WTC11 (cell line): ENCODE measurements around the gene ZNF236. TPM values are rescaled to one million over a fixed set of nuclear protein-coding genes. Genes with fewer than 3 reads are reported as not detected.

Experiments
- ATAC-seq: fragments of 200-7000 bp; cut with Tn5 transposase; 2 replicates; pipeline ENCODE4 v1.10.0; 2021; ENCODE audit warnings: mild to moderate bottlenecking, moderate library complexity
- CTCF ChIA-PET: fragments of 300-600 bp; sonication (Branson Sonifier 250); formaldehyde crosslinking; loops from one replicate; lab custom pipeline; 2021; ENCODE audit warnings: antibody characterized with exemption; lab: Charles Lee
- POLR2A ChIA-PET: fragments of 350-600 bp; sonication (Branson Sonifier 250); formaldehyde crosslinking; loops from one replicate; lab custom pipeline; 2021; ENCODE audit warnings: antibody characterized with exemption; lab: Charles Lee
- DNase-seq: peaks from one replicate; pipeline ENCODE4 v3.0.0; 2021; ENCODE audit warnings: low spot score
- H3K27ac Mint-ChIP-seq: 2 replicates; pipeline ENCODE4 v1.8.0; 2021; ENCODE audit warnings: mixed read lengths
- H3K27me3 Mint-ChIP-seq: 2 replicates; pipeline ENCODE4 v1.8.0; 2021; ENCODE audit warnings: low read depth, mild to moderate bottlenecking, moderate library complexity, mixed read lengths
- H3K36me3 Mint-ChIP-seq: 2 replicates; pipeline ENCODE4 v1.8.0; 2021; ENCODE audit warnings: mixed read lengths
- H3K4me1 Mint-ChIP-seq: 2 replicates; pipeline ENCODE4 v1.8.0; 2022; ENCODE audit warnings: mixed read lengths
- H3K4me3 Mint-ChIP-seq: 2 replicates; pipeline ENCODE4 v1.8.0; 2021; ENCODE audit warnings: mild to moderate bottlenecking, moderate library complexity, mixed read lengths
- H3K9me3 Mint-ChIP-seq: 2 replicates; pipeline ENCODE4 v1.8.0; 2021; ENCODE audit warnings: mixed read lengths
- ATF1 ChIP-seq: sonication (generic); formaldehyde crosslinking; IDR thresholded peaks from 2 replicates; pipeline ENCODE4 v1.8.1; 2023; ENCODE audit warnings: mild to moderate bottlenecking, moderate library complexity, missing genetic modification reagents
- ATF3 ChIP-seq: sonication (generic); formaldehyde crosslinking; conservative IDR thresholded peaks from 2 replicates; pipeline ENCODE4 v1.8.1; 2022; ENCODE audit warnings: mild to moderate bottlenecking, missing genetic modification reagents
- CBFB ChIP-seq: sonication (generic); formaldehyde crosslinking; IDR thresholded peaks from 2 replicates; pipeline ENCODE4 v1.8.1; 2022; ENCODE audit warnings: mild to moderate bottlenecking, low read depth, missing genetic modification reagents
- E2F5 ChIP-seq: sonication (generic); formaldehyde crosslinking; IDR thresholded peaks from 2 replicates; pipeline ENCODE4 v1.8.1; 2022; ENCODE audit warnings: mild to moderate bottlenecking, moderate library complexity, missing genetic modification reagents
- JAZF1 ChIP-seq: fragments of 250-450 bp; sonication (Bioruptor Pico); IDR thresholded peaks from 2 replicates; pipeline ENCODE4 v1.9.0; 2021; ENCODE audit warnings: moderate library complexity, mild to moderate bottlenecking, inconsistent platforms
- NR3C1 ChIP-seq: sonication (generic); formaldehyde crosslinking; conservative IDR thresholded peaks from 2 replicates; pipeline ENCODE4 v1.8.1; 2023; ENCODE audit warnings: low read depth, mild to moderate bottlenecking, missing genetic modification reagents
- ZMAT4 ChIP-seq: fragments of 250-450 bp; sonication (Bioruptor Pico); IDR thresholded peaks from 2 replicates; pipeline ENCODE4 v1.9.0; 2021; ENCODE audit warnings: mild to moderate bottlenecking
- ZNF138 ChIP-seq: sonication (generic); formaldehyde crosslinking; conservative IDR thresholded peaks from 2 replicates; pipeline ENCODE4 v1.8.1; 2022; ENCODE audit warnings: mild to moderate bottlenecking, moderate library complexity, missing genetic modification reagents
- ZNF263 ChIP-seq: sonication (generic); formaldehyde crosslinking; IDR thresholded peaks from 2 replicates; pipeline ENCODE4 v1.8.1; 2022; ENCODE audit warnings: low read depth, mild to moderate bottlenecking, moderate library complexity, missing genetic modification reagents
- ZNF396 ChIP-seq: fragments of 250-450 bp; sonication (Bioruptor Pico); IDR thresholded peaks from 2 replicates; pipeline ENCODE4 v1.8.0; 2021; ENCODE audit warnings: mild to moderate bottlenecking, moderate library complexity, borderline replicate concordance
- total RNA-seq: library from RNA; stranded (reverse); gene quantifications from 3 replicates; pipeline ENCODE4 v1.2.3, GENCODE V29; 2021
- TF ChIP-seq, protein P1 (sequence below): sonication (generic); formaldehyde crosslinking; IDR thresholded peaks from 2 replicates; pipeline ENCODE4 v1.8.1; 2022; ENCODE audit warnings: mild to moderate bottlenecking, missing genetic modification reagents, moderate library complexity, borderline replicate concordance
- TF ChIP-seq, protein P2 (sequence below): fragments of 250-450 bp; sonication (Bioruptor Pico); IDR thresholded peaks from 2 replicates; pipeline ENCODE4 v1.9.0; 2021; ENCODE audit warnings: mild to moderate bottlenecking, borderline replicate concordance
- TF ChIP-seq, protein P3 (sequence below): sonication (generic); formaldehyde crosslinking; IDR thresholded peaks from 2 replicates; pipeline ENCODE4 v1.8.1; 2022; ENCODE audit warnings: missing genetic modification reagents, borderline replicate concordance
- TF ChIP-seq, protein P4 (sequence below): sonication (generic); formaldehyde crosslinking; IDR thresholded peaks from 2 replicates; pipeline ENCODE4 v1.8.1; 2023; ENCODE audit warnings: mild to moderate bottlenecking, missing genetic modification reagents
- TF ChIP-seq, protein P5 (sequence below): sonication (generic); formaldehyde crosslinking; IDR thresholded peaks from 2 replicates; pipeline ENCODE4 v1.8.1; 2022; ENCODE audit warnings: low read depth, mild to moderate bottlenecking, moderate library complexity, missing genetic modification reagents, borderline replicate concordance
- TF ChIP-seq, protein P6 (sequence below): fragments of 250-450 bp; sonication (Bioruptor Pico); IDR thresholded peaks from 2 replicates; pipeline ENCODE4 v1.9.0; 2021; ENCODE audit warnings: mild to moderate bottlenecking

Gene ZNF236
- total RNA-seq, 1 experiment from 2014 or later: 19.9 TPM

DNA sequence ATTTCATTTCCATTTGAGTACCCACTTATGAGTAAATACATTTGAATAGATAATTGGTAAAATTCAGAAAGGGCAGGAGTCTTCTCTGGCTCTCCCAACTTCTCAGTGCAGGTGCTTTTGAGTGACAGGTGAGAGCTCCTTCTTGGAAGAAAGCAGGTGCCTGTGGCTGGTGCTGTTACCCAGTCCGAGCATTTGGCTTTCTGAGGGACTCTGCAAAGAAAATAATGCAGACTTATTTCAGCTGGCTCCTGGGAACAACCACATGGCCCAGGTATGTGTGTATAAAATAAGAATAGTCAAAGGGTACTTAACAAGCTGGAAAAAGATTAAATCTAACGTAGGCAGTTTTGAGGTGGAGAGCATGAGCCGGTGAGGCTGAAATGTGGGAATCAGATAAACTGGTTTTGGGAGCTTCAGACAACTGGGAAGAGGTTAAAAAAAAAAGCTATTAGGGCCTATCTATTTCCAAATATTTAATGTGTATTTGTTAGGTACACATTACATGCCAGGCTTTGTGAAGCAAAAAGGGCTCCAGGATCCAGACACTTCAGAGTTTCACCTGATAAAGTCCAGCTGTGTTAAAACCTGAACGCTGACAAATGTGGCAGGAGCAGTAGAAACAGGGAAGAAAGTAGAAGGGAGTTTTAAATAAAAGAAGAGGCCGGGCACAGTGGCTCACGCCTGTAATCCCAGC is 20.6 kb downstream of the ZNF236 start:
- Mint-ChIP-seq H3K4me3 (no peak overlapping the region), H3K4me1 (peaks cover 21% of the 10 kb centered on the region), H3K27me3 (no peaks in the 10 kb centered on the region), H3K36me3 (no peaks in the 10 kb centered on the region), H3K9me3 (no peaks in the 10 kb centered on the region), H3K27ac (no peak overlapping the region)
- ATAC-seq (no peak), DNase-seq (no peak)
- ChIA-PET POLR2A (no interaction called here), CTCF (interaction anchor here (0.7 kb wide), 1 partner anchor 41 kb away, joined by 3 read pairs; no protein-coding TSS in a partner anchor)
- TF ChIP-seq E2F5 (CRISPR knock-in tag): no peak
- no peak for TF ChIP-seq ATF3
- no peak for TF ChIP-seq ATF1
- TF ChIP-seq, protein P1, sequence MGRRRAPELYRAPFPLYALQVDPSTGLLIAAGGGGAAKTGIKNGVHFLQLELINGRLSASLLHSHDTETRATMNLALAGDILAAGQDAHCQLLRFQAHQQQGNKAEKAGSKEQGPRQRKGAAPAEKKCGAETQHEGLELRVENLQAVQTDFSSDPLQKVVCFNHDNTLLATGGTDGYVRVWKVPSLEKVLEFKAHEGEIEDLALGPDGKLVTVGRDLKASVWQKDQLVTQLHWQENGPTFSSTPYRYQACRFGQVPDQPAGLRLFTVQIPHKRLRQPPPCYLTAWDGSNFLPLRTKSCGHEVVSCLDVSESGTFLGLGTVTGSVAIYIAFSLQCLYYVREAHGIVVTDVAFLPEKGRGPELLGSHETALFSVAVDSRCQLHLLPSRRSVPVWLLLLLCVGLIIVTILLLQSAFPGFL (CRISPR knock-in tag): no peak
- TF ChIP-seq, protein P2, sequence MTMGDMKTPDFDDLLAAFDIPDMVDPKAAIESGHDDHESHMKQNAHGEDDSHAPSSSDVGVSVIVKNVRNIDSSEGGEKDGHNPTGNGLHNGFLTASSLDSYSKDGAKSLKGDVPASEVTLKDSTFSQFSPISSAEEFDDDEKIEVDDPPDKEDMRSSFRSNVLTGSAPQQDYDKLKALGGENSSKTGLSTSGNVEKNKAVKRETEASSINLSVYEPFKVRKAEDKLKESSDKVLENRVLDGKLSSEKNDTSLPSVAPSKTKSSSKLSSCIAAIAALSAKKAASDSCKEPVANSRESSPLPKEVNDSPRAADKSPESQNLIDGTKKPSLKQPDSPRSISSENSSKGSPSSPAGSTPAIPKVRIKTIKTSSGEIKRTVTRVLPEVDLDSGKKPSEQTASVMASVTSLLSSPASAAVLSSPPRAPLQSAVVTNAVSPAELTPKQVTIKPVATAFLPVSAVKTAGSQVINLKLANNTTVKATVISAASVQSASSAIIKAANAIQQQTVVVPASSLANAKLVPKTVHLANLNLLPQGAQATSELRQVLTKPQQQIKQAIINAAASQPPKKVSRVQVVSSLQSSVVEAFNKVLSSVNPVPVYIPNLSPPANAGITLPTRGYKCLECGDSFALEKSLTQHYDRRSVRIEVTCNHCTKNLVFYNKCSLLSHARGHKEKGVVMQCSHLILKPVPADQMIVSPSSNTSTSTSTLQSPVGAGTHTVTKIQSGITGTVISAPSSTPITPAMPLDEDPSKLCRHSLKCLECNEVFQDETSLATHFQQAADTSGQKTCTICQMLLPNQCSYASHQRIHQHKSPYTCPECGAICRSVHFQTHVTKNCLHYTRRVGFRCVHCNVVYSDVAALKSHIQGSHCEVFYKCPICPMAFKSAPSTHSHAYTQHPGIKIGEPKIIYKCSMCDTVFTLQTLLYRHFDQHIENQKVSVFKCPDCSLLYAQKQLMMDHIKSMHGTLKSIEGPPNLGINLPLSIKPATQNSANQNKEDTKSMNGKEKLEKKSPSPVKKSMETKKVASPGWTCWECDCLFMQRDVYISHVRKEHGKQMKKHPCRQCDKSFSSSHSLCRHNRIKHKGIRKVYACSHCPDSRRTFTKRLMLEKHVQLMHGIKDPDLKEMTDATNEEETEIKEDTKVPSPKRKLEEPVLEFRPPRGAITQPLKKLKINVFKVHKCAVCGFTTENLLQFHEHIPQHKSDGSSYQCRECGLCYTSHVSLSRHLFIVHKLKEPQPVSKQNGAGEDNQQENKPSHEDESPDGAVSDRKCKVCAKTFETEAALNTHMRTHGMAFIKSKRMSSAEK: no peak
- TF ChIP-seq ZNF396 (CRISPR knock-in tag): no peak
- no peak for TF ChIP-seq ZMAT4 (CRISPR knock-in tag)
- TF ChIP-seq ZNF263: no peak
- TF ChIP-seq, protein P3, sequence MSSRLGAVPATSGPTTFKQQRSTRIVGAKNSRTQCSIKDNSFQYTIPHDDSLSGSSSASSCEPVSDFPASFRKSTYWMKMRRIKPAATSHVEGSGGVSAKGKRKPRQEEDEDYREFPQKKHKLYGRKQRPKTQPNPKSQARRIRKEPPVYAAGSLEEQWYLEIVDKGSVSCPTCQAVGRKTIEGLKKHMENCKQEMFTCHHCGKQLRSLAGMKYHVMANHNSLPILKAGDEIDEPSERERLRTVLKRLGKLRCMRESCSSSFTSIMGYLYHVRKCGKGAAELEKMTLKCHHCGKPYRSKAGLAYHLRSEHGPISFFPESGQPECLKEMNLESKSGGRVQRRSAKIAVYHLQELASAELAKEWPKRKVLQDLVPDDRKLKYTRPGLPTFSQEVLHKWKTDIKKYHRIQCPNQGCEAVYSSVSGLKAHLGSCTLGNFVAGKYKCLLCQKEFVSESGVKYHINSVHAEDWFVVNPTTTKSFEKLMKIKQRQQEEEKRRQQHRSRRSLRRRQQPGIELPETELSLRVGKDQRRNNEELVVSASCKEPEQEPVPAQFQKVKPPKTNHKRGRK: no peak
- TF ChIP-seq, protein P4, sequence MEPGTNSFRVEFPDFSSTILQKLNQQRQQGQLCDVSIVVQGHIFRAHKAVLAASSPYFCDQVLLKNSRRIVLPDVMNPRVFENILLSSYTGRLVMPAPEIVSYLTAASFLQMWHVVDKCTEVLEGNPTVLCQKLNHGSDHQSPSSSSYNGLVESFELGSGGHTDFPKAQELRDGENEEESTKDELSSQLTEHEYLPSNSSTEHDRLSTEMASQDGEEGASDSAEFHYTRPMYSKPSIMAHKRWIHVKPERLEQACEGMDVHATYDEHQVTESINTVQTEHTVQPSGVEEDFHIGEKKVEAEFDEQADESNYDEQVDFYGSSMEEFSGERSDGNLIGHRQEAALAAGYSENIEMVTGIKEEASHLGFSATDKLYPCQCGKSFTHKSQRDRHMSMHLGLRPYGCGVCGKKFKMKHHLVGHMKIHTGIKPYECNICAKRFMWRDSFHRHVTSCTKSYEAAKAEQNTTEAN (CRISPR knock-in tag): no peak
- TF ChIP-seq, protein P5, sequence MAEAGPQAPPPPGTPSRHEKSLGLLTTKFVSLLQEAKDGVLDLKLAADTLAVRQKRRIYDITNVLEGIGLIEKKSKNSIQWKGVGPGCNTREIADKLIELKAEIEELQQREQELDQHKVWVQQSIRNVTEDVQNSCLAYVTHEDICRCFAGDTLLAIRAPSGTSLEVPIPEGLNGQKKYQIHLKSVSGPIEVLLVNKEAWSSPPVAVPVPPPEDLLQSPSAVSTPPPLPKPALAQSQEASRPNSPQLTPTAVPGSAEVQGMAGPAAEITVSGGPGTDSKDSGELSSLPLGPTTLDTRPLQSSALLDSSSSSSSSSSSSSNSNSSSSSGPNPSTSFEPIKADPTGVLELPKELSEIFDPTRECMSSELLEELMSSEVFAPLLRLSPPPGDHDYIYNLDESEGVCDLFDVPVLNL (CRISPR knock-in tag): no peak
- no peak for TF ChIP-seq JAZF1 (CRISPR knock-in tag)
- TF ChIP-seq ZNF138 (CRISPR knock-in tag): no peak
- TF ChIP-seq CBFB: no peak
- no peak for TF ChIP-seq NR3C1
- TF ChIP-seq, protein P6, sequence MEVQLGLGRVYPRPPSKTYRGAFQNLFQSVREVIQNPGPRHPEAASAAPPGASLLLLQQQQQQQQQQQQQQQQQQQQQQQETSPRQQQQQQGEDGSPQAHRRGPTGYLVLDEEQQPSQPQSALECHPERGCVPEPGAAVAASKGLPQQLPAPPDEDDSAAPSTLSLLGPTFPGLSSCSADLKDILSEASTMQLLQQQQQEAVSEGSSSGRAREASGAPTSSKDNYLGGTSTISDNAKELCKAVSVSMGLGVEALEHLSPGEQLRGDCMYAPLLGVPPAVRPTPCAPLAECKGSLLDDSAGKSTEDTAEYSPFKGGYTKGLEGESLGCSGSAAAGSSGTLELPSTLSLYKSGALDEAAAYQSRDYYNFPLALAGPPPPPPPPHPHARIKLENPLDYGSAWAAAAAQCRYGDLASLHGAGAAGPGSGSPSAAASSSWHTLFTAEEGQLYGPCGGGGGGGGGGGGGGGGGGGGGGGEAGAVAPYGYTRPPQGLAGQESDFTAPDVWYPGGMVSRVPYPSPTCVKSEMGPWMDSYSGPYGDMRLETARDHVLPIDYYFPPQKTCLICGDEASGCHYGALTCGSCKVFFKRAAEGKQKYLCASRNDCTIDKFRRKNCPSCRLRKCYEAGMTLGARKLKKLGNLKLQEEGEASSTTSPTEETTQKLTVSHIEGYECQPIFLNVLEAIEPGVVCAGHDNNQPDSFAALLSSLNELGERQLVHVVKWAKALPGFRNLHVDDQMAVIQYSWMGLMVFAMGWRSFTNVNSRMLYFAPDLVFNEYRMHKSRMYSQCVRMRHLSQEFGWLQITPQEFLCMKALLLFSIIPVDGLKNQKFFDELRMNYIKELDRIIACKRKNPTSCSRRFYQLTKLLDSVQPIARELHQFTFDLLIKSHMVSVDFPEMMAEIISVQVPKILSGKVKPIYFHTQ (CRISPR knock-in tag): no peak
